ENCODE results near the gene RYR2. TPM values are rescaled to one million over a fixed set of nuclear protein-coding genes. Genes with fewer than 3 reads are reported as not detected.

Gene RYR2
- total and polyA plus RNA-seq, 9 of the 15 experiments (the other 6 are each of a cell fraction or from before 2014, with no cell fraction given): 0.03 to 0.42 (median 0.14) TPM

DNA sequence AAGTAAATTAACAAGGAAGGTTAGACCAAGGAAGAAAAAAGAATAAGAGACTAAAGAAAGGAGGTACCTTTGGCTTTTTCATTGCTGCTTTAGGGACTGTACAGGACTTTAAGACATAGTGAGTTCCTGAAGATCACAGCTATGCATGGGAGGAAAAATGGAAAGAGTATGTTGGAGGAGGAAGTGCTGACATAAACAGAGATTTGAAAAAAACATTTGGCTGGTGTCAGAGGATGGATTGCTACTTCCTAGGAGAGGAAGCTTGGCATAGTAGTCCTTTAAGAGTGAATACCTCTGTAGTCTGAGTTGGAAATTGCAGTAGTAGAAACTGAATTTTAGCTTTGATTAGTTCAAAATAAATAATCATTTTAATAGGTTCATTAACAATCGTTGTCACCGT is 398.4 kb downstream of the RYR2 start:
- 0% methylated on average over 2 of the region's 2 CpGs for WGBS (ENCODE audit: insufficient coverage, low coverage, missing lambda C conversion rate)
- Histone ChIP-seq H4K20me1 (replicated peaks; ENCODE audit: control insufficient read depth, insufficient read depth, low read length) (no peaks in the 10 kb centered on the region), H3K9ac (ENCODE audit: insufficient read depth in 1 of 2, low read depth in 2 of 2, low read length in 2 of 2) (no peak overlapping the region), H3K4me2 (ENCODE audit: insufficient read depth, low read length) (no peak overlapping the region), H3K27me3 (ENCODE audit: control insufficient read depth in 2 of 2, insufficient read depth in 2 of 2, low read length in 2 of 2) (no peaks in the 10 kb centered on the region), H3K36me3 (ENCODE audit: control insufficient read depth, insufficient read depth, low read length) (no peaks in the 10 kb centered on the region), H3K9me1 (ENCODE audit: control insufficient read depth, insufficient read depth, low read length) (no peaks in the 10 kb centered on the region), H3K27ac (ENCODE audit: extremely low read depth, low read depth, low read length) (no peak overlapping the region), H3K4me1 (replicated peaks in 1 of 2; ENCODE audit: control insufficient read depth in 2 of 2, insufficient read depth in 2 of 2, low read length in 2 of 2) (no peaks in the 10 kb centered on the region), H3K79me2 (ENCODE audit: control insufficient read depth, insufficient read depth, low read length) (no peaks in the 10 kb centered on the region), H2AFZ (ENCODE audit: low read depth, low read length) (no peak overlapping the region), H3K9me3 (replicated peaks; ENCODE audit: control insufficient read depth, insufficient read depth, low read depth, low read length) (no peaks in the 10 kb centered on the region; the same call in 1 of the 2 replicates), H3K4me3 (no peak overlapping the region)
- DNase-seq (ENCODE audit: extremely low read depth in 1 of 4, low spot score in 3 of 4) (no peak), ATAC-seq (no peak), FAIRE-seq (no peak)
- intact Hi-C loops (cut with micrococcal nuclease) (no loop called here), in situ Hi-C loops (cut with MboI) (no loop called here)
- ChIA-PET CTCF (ENCODE audit: low intra/inter-chr PET ratio) (no interaction called here), POLR2A (no interaction called here)
- no TSS peak for BruUV-seq (replicated peaks)
- TF ChIP-seq SMARCE1 (IDR thresholded peaks at IDR 0.05) (no peak), RBM39 (optimal IDR thresholded peaks at IDR 0.05; ENCODE audit: low read depth, low read length) (no peak), RUNX1 (IDR thresholded peaks at IDR 0.05; ENCODE audit: low read depth) (no peak), RAD51 (IDR thresholded peaks at IDR 0.05; ENCODE audit: borderline replicate concordance, low read depth) (no peak), IRF2 (CRISPR knock-in tag; IDR thresholded peaks at IDR 0.05) (no peak), ZNF707 (CRISPR knock-in tag; conservative IDR thresholded peaks at IDR 0.05) (no peak), ZNF445 (CRISPR knock-in tag; IDR thresholded peaks at IDR 0.05; ENCODE audit: low read depth) (no peak), MTA2 (IDR thresholded peaks at IDR 0.05; ENCODE audit: low read depth) (no peak), PCBP1 (IDR thresholded peaks at IDR 0.05; ENCODE audit: low read depth, low read length, poor library complexity, severe bottlenecking) (no peak), CBX2 (IDR thresholded peaks at IDR 0.05; ENCODE audit: insufficient read depth, low read length, poor library complexity, severe bottlenecking) (no peak), LEF1 (IDR thresholded peaks at IDR 0.05) (no peak), ZNF780A (CRISPR knock-in tag; IDR thresholded peaks at IDR 0.05) (no peak), ZNF586 (CRISPR knock-in tag; conservative IDR thresholded peaks at IDR 0.05) (no peak), ZBTB17 (CRISPR knock-in tag; IDR thresholded peaks at IDR 0.05) (no peak), NEUROD1 (IDR thresholded peaks at IDR 0.05; ENCODE audit: borderline replicate concordance, low read depth, low read length, partially characterized antibody) (no peak), ZFPM2 (CRISPR knock-in tag; IDR thresholded peaks at IDR 0.05) (no peak), ZNF133 (CRISPR knock-in tag; IDR thresholded peaks at IDR 0.05) (no peak)
- TF ChIP-seq, protein P1, sequence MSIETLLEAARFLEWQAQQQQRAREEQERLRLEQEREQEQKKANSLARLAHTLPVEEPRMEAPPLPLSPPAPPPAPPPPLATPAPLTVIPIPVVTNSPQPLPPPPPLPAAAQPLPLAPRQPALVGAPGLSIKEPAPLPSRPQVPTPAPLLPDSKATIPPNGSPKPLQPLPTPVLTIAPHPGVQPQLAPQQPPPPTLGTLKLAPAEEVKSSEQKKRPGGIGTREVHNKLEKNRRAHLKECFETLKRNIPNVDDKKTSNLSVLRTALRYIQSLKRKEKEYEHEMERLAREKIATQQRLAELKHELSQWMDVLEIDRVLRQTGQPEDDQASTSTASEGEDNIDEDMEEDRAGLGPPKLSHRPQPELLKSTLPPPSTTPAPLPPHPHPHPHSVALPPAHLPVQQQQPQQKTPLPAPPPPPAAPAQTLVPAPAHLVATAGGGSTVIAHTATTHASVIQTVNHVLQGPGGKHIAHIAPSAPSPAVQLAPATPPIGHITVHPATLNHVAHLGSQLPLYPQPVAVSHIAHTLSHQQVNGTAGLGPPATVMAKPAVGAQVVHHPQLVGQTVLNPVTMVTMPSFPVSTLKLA (conservative IDR thresholded peaks at IDR 0.05): no peak
- TF ChIP-seq, protein P2, sequence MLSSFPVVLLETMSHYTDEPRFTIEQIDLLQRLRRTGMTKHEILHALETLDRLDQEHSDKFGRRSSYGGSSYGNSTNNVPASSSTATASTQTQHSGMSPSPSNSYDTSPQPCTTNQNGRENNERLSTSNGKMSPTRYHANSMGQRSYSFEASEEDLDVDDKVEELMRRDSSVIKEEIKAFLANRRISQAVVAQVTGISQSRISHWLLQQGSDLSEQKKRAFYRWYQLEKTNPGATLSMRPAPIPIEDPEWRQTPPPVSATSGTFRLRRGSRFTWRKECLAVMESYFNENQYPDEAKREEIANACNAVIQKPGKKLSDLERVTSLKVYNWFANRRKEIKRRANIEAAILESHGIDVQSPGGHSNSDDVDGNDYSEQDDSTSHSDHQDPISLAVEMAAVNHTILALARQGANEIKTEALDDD (IDR thresholded peaks at IDR 0.05): no peak
